IMR-90 (cell line): Measurements from ENCODE around the gene CPTP. TPM values are rescaled to one million over a fixed set of nuclear protein-coding genes. Genes with fewer than 3 reads are reported as not detected.

ENCODE experiments used
- ATAC-seq: fragments of 200-7000 bp; cut with Tn5 transposase; 2 replicates; pipeline ENCODE4 v1.9.1; 2020; ENCODE audit warnings: low read depth, mild to moderate bottlenecking, moderate library complexity
- BruUV-seq: library from RNA; stranded (reverse); fragments of 400-500 nt; replicated peaks from 2 replicates; lab custom pipeline; 2021; lab: Mats Ljungman, UMichigan
- CTCF ChIA-PET: fragments of 300-600 bp; formaldehyde crosslinking; extraction: SDS; loops from one replicate; lab custom pipeline; 2021; ENCODE audit warnings: antibody characterized with exemption; lab: Yijun Ruan, JAX
- POLR2A ChIA-PET: fragments of 300-600 bp; sonication (Branson Sonifier 250); formaldehyde crosslinking; loops from one replicate; lab custom pipeline; 2022; ENCODE audit warnings: antibody characterized with exemption; ENCODE audit not compliant: unreplicated experiment; lab: Charles Lee
- DNase-seq: peaks from one replicate; pipeline ENCODE4 v3.0.0; 2013
- H2AFZ ChIP-seq: replicated peaks from 2 replicates; pipeline ENCODE3; 2013; ENCODE audit warnings: low read length, mild to moderate bottlenecking; ENCODE audit not compliant: poor library complexity
- H2AK5ac ChIP-seq: 2 replicates; pipeline ENCODE4 v1.6.1; 2013; ENCODE audit warnings: low read depth, low read length, inconsistent platforms
- H2AK9ac ChIP-seq: replicated peaks from 2 replicates; pipeline ENCODE3; 2013; ENCODE audit warnings: mild to moderate bottlenecking, low read depth, low read length, moderate library complexity; ENCODE audit not compliant: poor library complexity
- H2BK120ac ChIP-seq: 2 replicates; pipeline ENCODE4 v1.6.1; 2013; ENCODE audit warnings: low read depth, low read length, inconsistent platforms
- H2BK15ac ChIP-seq: 3 replicates; pipeline ENCODE4 v1.6.1; 2013; ENCODE audit warnings: low read depth, low read length, inconsistent platforms
- H2BK20ac ChIP-seq: 2 replicates; pipeline ENCODE4 v1.6.1; 2013; ENCODE audit warnings: low read depth, mild to moderate bottlenecking, inconsistent platforms, low read length, moderate library complexity
- H2BK5ac ChIP-seq: 2 replicates; pipeline ENCODE4 v1.6.1; 2013; ENCODE audit warnings: mild to moderate bottlenecking, low read depth, low read length, inconsistent platforms; ENCODE audit not compliant: poor library complexity, severe bottlenecking
- H3K14ac ChIP-seq: replicated peaks from 2 replicates; pipeline ENCODE4 v1.6.1; 2013; ENCODE audit warnings: low read depth, low read length, inconsistent platforms
- H3K18ac ChIP-seq: 2 replicates; pipeline ENCODE4 v1.6.1; 2013; ENCODE audit warnings: low read depth, low read length, control low read depth
- H3K23ac ChIP-seq: 2 replicates; pipeline ENCODE4 v1.6.1; 2013; ENCODE audit warnings: low read depth, low read length, inconsistent platforms
- H3K27ac ChIP-seq: 2 replicates; pipeline ENCODE4 v1.5.1; 2013; ENCODE audit warnings: mild to moderate bottlenecking, control low read depth, low read length; ENCODE audit not compliant: insufficient read depth
- H3K27me3 ChIP-seq: 2 replicates; pipeline ENCODE4 v1.6.1; 2013; ENCODE audit warnings: low read length; ENCODE audit not compliant: control insufficient read depth, insufficient read depth
- H3K36me3 ChIP-seq: 2 replicates; pipeline ENCODE4 v1.6.1; 2013; ENCODE audit warnings: low read length, mixed read lengths; ENCODE audit not compliant: control insufficient read depth, insufficient read depth
- H3K4ac ChIP-seq: 2 replicates; pipeline ENCODE4 v1.6.1; 2013; ENCODE audit warnings: low read depth, low read length, inconsistent platforms
- H3K4me1 ChIP-seq: 2 replicates; pipeline ENCODE4 v1.6.1; 2013; ENCODE audit warnings: low read length, mixed read lengths; ENCODE audit not compliant: control insufficient read depth, insufficient read depth
- H3K4me2 ChIP-seq: 2 replicates; pipeline ENCODE4 v1.6.1; 2013; ENCODE audit warnings: low read depth, mild to moderate bottlenecking, control low read depth, low read length, moderate library complexity
- H3K4me3 ChIP-seq: 2 replicates; pipeline ENCODE4 v1.5.1; 2013; ENCODE audit warnings: low read depth, mild to moderate bottlenecking, control low read depth, low read length, moderate library complexity; ENCODE audit not compliant: insufficient read depth
- H3K56ac ChIP-seq: 2 replicates; pipeline ENCODE4 v1.6.1; 2013; ENCODE audit warnings: low read length, inconsistent platforms; ENCODE audit not compliant: insufficient read depth; ENCODE audit errors: extremely low read depth
- H3K79me1 ChIP-seq, 2 experiments: 2 replicates each; pipeline ENCODE4 v1.6.1; 2013; ENCODE audit warnings: low read length in 2 of 2, inconsistent platforms in 1 of 2, low read depth in 1 of 2
- H3K9ac ChIP-seq: 2 replicates; pipeline ENCODE4 v1.6.1; 2013; ENCODE audit warnings: low read depth, low read length, control low read depth
- H3K9me1 ChIP-seq: 2 replicates; pipeline ENCODE4 v1.6.1; 2013; ENCODE audit warnings: low read length, inconsistent platforms; ENCODE audit not compliant: insufficient read depth
- H3K9me3 ChIP-seq: 2 replicates; pipeline ENCODE4 v1.6.1; 2013; ENCODE audit warnings: low read length; ENCODE audit not compliant: control insufficient read depth, insufficient read depth
- H4K20me1 ChIP-seq: 2 replicates; pipeline ENCODE4 v1.6.1; 2013; ENCODE audit warnings: low read length, inconsistent platforms; ENCODE audit not compliant: insufficient read depth
- H4K5ac ChIP-seq: 2 replicates; pipeline ENCODE4 v1.6.1; 2013; ENCODE audit warnings: mild to moderate bottlenecking, low read depth, low read length, control low read depth
- H4K8ac ChIP-seq, 2 experiments: 2 replicates each; pipeline ENCODE4 v1.6.1; 2013; ENCODE audit warnings: low read depth in 2 of 2, low read length in 2 of 2, control low read depth in 1 of 2, inconsistent platforms in 1 of 2
- H4K91ac ChIP-seq: 2 replicates; pipeline ENCODE4 v1.6.1; 2013; ENCODE audit warnings: low read depth, low read length, inconsistent platforms; ENCODE audit not compliant: insufficient read depth
- BHLHE40 ChIP-seq: fragments of 150-350 bp; IDR thresholded peaks from 2 replicates; pipeline ENCODE4 v1.6.1; 2016; ENCODE audit warnings: mild to moderate bottlenecking, low read depth, low read length
- CEBPB ChIP-seq: IDR thresholded peaks from 2 replicates; pipeline ENCODE4 v1.6.1; 2012; ENCODE audit warnings: low read depth, low read length, improper control_type of control experiment
- CHD1 ChIP-seq: IDR thresholded peaks from 2 replicates; pipeline ENCODE4 v1.6.1; 2012; ENCODE audit warnings: low read depth, low read length, improper control_type of control experiment
- ELK1 ChIP-seq: fragments of 150-350 bp; IDR thresholded peaks from 2 replicates; pipeline ENCODE4 v1.6.1; 2016; ENCODE audit warnings: low read depth, mild to moderate bottlenecking, low read length, moderate library complexity, borderline replicate concordance
- FOS ChIP-seq: fragments of 150-350 bp; IDR thresholded peaks from 2 replicates; pipeline ENCODE4 v1.6.1; 2016; ENCODE audit warnings: low read depth, low read length
- MXI1 ChIP-seq: IDR thresholded peaks from 2 replicates; pipeline ENCODE4 v1.6.1; 2012; ENCODE audit warnings: low read depth, mild to moderate bottlenecking, low read length, moderate library complexity, borderline replicate concordance
- POLR2A ChIP-seq: IDR thresholded peaks from 2 replicates; pipeline ENCODE4 v1.6.1; 2012; ENCODE audit warnings: mild to moderate bottlenecking, low read depth, low read length
- RFX5 ChIP-seq: IDR thresholded peaks from 2 replicates; pipeline ENCODE4 v1.8.0; 2012; ENCODE audit warnings: low read depth, mild to moderate bottlenecking, low read length, moderate library complexity
- SMC3 ChIP-seq: fragments of 150-350 bp; IDR thresholded peaks from 2 replicates; pipeline ENCODE4 v1.6.1; 2016; ENCODE audit warnings: low read depth, mild to moderate bottlenecking, antibody characterized with exemption, low read length, moderate library complexity
- USF2 ChIP-seq: fragments of 150-350 bp; IDR thresholded peaks from 2 replicates; pipeline ENCODE4 v1.6.1; 2017; ENCODE audit warnings: mild to moderate bottlenecking, antibody characterized with exemption, low read length, low read depth
- WGBS, 2 experiments: methylation state at CpG; one replicate each; pipeline versions ENCODE4 v1.1.5 to v1.1.7; 2013; ENCODE audit warnings: missing lambda C conversion rate in 2 of 2; ENCODE audit not compliant: insufficient read length in 1 of 2; ENCODE audit errors: extremely low coverage in 2 of 2; 5-methylcytosine and 5-hydroxymethylcytosine counted together
- dilution Hi-C: fragments of 300-500 bp; cut with HindIII; formaldehyde crosslinking; loops from one replicate; pipeline ENCODE4 v1.14.3; 2018; ENCODE audit warnings: low sequenced_read_pairs; ENCODE audit not compliant: unreplicated experiment
- in situ Hi-C: fragments of 300-500 bp; cut with MboI; formaldehyde crosslinking; loops from 3 replicates; pipeline ENCODE4 v1.14.3; 2019; ENCODE audit warnings: low sequenced_read_pairs, inconsistent platforms, mixed read lengths
- intact Hi-C: fragments of 100-400 bp; cut with micrococcal nuclease; formaldehyde crosslinking; loops from 2 replicates; pipeline ENCODE4 v1.10.0; 2022
- polyA plus RNA-seq, 3 experiments: library from polyadenylated mRNA; depleted of rRNA; stranded (reverse); fragments of >200 nt; gene quantifications; 2 replicates each; pipeline ENCODE4 v1.2.3, GENCODE V29; 2012; ENCODE audit warnings: low replicate concordance in 1 of 3
- total RNA-seq: library from RNA; depleted of rRNA; stranded (reverse); fragments of >200 nt; gene quantifications from 2 replicates; pipeline ENCODE4 v1.2.3, GENCODE V29; 2012
- TF ChIP-seq, protein P1 (sequence below): conservative IDR thresholded peaks from 2 replicates; pipeline ENCODE4 v1.5.1; 2012; ENCODE audit warnings: mild to moderate bottlenecking, low read depth, low read length, improper control_type of control experiment

CPTP gene
- total and polyA plus RNA-seq, 2 of the 4 experiments (the other 2 are of a cell fraction) = 2.7 to 12.1 TPM

DNA sequence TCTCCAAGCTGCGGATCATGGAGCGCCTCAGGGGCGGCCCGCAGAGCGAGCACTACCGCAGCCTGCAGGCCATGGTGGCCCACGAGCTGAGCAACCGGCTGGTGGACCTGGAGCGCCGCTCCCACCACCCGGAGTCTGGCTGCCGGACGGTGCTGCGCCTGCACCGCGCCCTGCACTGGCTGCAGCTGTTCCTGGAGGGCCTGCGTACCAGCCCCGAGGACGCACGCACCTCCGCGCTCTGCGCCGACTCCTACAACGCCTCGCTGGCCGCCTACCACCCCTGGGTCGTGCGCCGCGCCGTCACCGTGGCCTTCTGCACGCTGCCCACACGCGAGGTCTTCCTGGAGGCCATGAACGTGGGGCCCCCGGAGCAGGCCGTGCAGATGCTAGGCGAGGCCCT lies 2.7 kb downstream of the CPTP start:
- TF ChIP-seq POLR2A = no peak
- no peak for TF ChIP-seq USF2
- TF ChIP-seq SMC3 = no peak
- no peak for TF ChIP-seq ELK1
- TF ChIP-seq, protein P1, sequence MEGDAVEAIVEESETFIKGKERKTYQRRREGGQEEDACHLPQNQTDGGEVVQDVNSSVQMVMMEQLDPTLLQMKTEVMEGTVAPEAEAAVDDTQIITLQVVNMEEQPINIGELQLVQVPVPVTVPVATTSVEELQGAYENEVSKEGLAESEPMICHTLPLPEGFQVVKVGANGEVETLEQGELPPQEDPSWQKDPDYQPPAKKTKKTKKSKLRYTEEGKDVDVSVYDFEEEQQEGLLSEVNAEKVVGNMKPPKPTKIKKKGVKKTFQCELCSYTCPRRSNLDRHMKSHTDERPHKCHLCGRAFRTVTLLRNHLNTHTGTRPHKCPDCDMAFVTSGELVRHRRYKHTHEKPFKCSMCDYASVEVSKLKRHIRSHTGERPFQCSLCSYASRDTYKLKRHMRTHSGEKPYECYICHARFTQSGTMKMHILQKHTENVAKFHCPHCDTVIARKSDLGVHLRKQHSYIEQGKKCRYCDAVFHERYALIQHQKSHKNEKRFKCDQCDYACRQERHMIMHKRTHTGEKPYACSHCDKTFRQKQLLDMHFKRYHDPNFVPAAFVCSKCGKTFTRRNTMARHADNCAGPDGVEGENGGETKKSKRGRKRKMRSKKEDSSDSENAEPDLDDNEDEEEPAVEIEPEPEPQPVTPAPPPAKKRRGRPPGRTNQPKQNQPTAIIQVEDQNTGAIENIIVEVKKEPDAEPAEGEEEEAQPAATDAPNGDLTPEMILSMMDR = no peak
- TF ChIP-seq BHLHE40 = no peak
- no peak for TF ChIP-seq MXI1
- no peak for TF ChIP-seq RFX5
- no peak for TF ChIP-seq CEBPB
- no peak for TF ChIP-seq FOS
- no peak for TF ChIP-seq CHD1
- no peak overlapping the region for H3K56ac ChIP-seq
- no peak overlapping the region for H3K4me2 ChIP-seq
- POLR2A ChIA-PET = no interaction called here
- H3K4ac ChIP-seq = no peak overlapping the region
- H3K9ac ChIP-seq = no peak overlapping the region
- no peak overlapping the region for H2AK5ac ChIP-seq
- H3K4me1 ChIP-seq = peaks cover 5% of the 10 kb centered on the region; the same call in 1 of the 2 replicates
- H2BK15ac ChIP-seq = no peak overlapping the region
- H3K23ac ChIP-seq = no peak overlapping the region
- H4K91ac ChIP-seq = no peak overlapping the region
- ATAC-seq = no peak
- CTCF ChIA-PET = no interaction called here
- H4K5ac ChIP-seq = no peak overlapping the region
- no peak for DNase-seq
- no peak overlapping the region for H2BK20ac ChIP-seq
- no peak overlapping the region for H2AFZ ChIP-seq
- intact Hi-C loops = no loop called here
- no peak overlapping the region for H3K14ac ChIP-seq
- H3K9me3 ChIP-seq = no peaks in the 10 kb centered on the region
- no peak overlapping the region for H2BK120ac ChIP-seq
- peaks cover 7 to 41% of the 10 kb centered on the region in 2 experiments; a peak in 2 of 4 replicates for H3K79me1 ChIP-seq
- H4K20me1 ChIP-seq = peaks cover 37% of the 10 kb centered on the region
- peaks cover 9% of the 10 kb centered on the region for H3K9me1 ChIP-seq
- H3K18ac ChIP-seq = no peak overlapping the region
- peaks cover 3% of the 10 kb centered on the region for H3K36me3 ChIP-seq
- H3K4me3 ChIP-seq = no peak overlapping the region
- dilution Hi-C loops = no loop called here
- no peak overlapping the region for H3K27ac ChIP-seq
- no TSS peak for BruUV-seq
- no peak overlapping the region for H2AK9ac ChIP-seq
- H3K27me3 ChIP-seq = no peaks in the 10 kb centered on the region
- H4K8ac ChIP-seq = no peak overlapping the region
- H2BK5ac ChIP-seq = no peak overlapping the region
- in situ Hi-C loops = no loop called here
- WGBS, 2 experiments = 89% methylated on average over 29 of the region's 40 CpGs; no CpG with 5 or more reads in 1 of the 2 experiments
